MM.1S (cell line): ENCODE results near the gene NYNRIN.

Source experiments
- CTCF ChIP-seq: fragments of 300-600 bp; sonication (generic); IDR thresholded peaks from 2 replicates; pipeline ENCODE4 v1.5.1; 2016; ENCODE audit warnings: antibody characterized with exemption, low read length, mixed read lengths
- EZH2 ChIP-seq: fragments of 300-600 bp; sonication (generic); optimal IDR thresholded peaks from 2 replicates; pipeline ENCODE3; 2017; ENCODE audit warnings: low read depth, mild to moderate bottlenecking, antibody characterized with exemption, low read length, mixed read lengths

GRCh38 chr14:24438223-24439097, 39.7 kb downstream of the NYNRIN start:
- TF ChIP-seq EZH2 = no peak
- no peak for TF ChIP-seq CTCF
